Measurements from ENCODE around the gene ASB14. TPM values are rescaled to one million over a fixed set of nuclear protein-coding genes. Genes with fewer than 3 reads are reported as not detected.

ASB14 gene
- polyA plus RNA-seq, 3 donors: not detected

DNA sequence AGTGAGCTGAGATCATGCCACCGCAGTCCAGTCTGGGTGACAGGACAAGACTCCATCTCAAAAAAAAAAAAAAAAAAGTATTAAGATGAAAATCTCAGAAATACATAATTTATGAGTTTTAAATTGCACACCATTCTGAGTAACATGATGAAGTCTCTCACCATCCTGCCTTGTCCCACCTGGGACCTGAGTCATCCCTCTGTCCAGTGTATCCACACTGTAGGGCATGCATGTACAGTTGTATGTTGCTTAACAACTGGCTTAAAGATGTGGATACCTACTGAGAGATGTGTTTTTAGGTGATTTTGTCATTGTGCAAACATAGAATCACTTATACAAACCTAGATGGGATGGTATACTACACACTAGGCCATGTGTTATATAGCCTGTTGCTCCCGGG, 17.1 kb downstream of the ASB14 start:
- TF ChIP-seq, protein P1, sequence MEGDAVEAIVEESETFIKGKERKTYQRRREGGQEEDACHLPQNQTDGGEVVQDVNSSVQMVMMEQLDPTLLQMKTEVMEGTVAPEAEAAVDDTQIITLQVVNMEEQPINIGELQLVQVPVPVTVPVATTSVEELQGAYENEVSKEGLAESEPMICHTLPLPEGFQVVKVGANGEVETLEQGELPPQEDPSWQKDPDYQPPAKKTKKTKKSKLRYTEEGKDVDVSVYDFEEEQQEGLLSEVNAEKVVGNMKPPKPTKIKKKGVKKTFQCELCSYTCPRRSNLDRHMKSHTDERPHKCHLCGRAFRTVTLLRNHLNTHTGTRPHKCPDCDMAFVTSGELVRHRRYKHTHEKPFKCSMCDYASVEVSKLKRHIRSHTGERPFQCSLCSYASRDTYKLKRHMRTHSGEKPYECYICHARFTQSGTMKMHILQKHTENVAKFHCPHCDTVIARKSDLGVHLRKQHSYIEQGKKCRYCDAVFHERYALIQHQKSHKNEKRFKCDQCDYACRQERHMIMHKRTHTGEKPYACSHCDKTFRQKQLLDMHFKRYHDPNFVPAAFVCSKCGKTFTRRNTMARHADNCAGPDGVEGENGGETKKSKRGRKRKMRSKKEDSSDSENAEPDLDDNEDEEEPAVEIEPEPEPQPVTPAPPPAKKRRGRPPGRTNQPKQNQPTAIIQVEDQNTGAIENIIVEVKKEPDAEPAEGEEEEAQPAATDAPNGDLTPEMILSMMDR (IDR thresholded peaks at IDR 0.05): no peak
- Mint-ChIP-seq H3K4me1 (peaks cover 10% of the 10 kb centered on the region), H3K9me3 (peaks cover 0 to 2% (median 0%) of the 10 kb centered on the region in 7 donors), H3K27me3 (ENCODE audit: low read depth in 3 of 3) (no peaks in the 10 kb centered on the region), H3K4me3 (no peak overlapping the region), H3K27ac (no peak overlapping the region), H3K36me3 (peaks cover 32 to 37% of the 10 kb centered on the region in 2 donors)
- no peak for DNase-seq
- H3K79me2 ChIP-seq (ENCODE audit: insufficient read depth, low read length): no peaks in the 10 kb centered on the region
- H3K36me3 ChIP-seq (replicated peaks in 1 of 2; ENCODE audit: control insufficient read depth in 1 of 2, insufficient read depth in 2 of 2, low read length in 2 of 2): peaks cover 29 to 51% of the 10 kb centered on the region in 2 donors
- no peak overlapping the region for H3K4me2 ChIP-seq (replicated peaks; ENCODE audit: extremely low read depth, low read length, poor library complexity, severe bottlenecking)
- no peak overlapping the region for H3K4me3 ChIP-seq (replicated peaks in 1 of 3; ENCODE audit: low read depth in 2 of 3, low read length in 3 of 3)
- no peaks in the 10 kb centered on the region for H4K20me1 ChIP-seq (ENCODE audit: insufficient read depth, low read length)
- no CpG with 5 or more reads among the region's 2 CpGs for WGBS (ENCODE audit: insufficient coverage)
- no peak overlapping the region for H3K9ac ChIP-seq (ENCODE audit: insufficient read depth, low read length, poor library complexity, severe bottlenecking)
- no peak overlapping the region for H3K27ac ChIP-seq (ENCODE audit: low read depth in 1 of 2, low read length in 2 of 2)
- no peaks in the 10 kb centered on the region for H3K27me3 ChIP-seq (ENCODE audit: control insufficient read depth in 2 of 2, insufficient read depth in 2 of 2, low read length in 2 of 2)
- no peaks in the 10 kb centered on the region for H3K9me3 ChIP-seq (replicated peaks in 1 of 2; ENCODE audit: control insufficient read depth in 1 of 2, insufficient read depth in 1 of 2, low read length in 2 of 2)
- peaks cover 5 to 13% of the 10 kb centered on the region in 2 donors for H3K4me1 ChIP-seq (ENCODE audit: control insufficient read depth in 1 of 2, insufficient read depth in 2 of 2, low read length in 2 of 2)
- no peak overlapping the region for H2AFZ ChIP-seq (ENCODE audit: insufficient read depth, low read depth, low read length, poor library complexity, severe bottlenecking)
- intact Hi-C loops (cut with micrococcal nuclease): no loop called here

DNA sequence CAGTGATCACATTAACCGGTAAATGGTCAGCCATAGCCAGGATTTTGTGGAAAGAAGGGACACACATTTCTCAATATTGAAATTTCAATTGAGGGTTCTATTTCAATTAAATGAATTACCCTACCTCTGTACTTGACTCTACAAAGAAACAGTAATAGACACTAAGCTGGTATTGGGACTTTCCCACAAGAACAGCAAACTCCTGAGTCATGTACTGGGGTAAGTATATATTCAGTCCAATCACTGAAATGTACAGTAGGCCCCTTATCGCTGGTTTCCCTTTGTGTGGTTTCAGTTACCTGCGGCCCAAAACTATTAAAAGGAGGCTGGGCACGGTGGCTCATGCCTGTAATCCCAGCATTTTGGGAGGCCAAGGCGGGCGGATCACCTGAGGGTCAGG, 17.6 kb downstream of the ASB14 start:
- no peak for DNase-seq
- Mint-ChIP-seq H3K9me3 (peaks cover 0 to 2% (median 0%) of the 10 kb centered on the region in 7 donors), H3K4me3 (no peak overlapping the region), H3K27me3 (ENCODE audit: low read depth in 3 of 3) (no peaks in the 10 kb centered on the region), H3K4me1 (peaks cover 10% of the 10 kb centered on the region), H3K27ac (no peak overlapping the region), H3K36me3 (peaks cover 37 to 42% of the 10 kb centered on the region in 2 donors)
- Histone ChIP-seq H3K27me3 (ENCODE audit: control insufficient read depth in 2 of 2, insufficient read depth in 2 of 2, low read length in 2 of 2) (no peaks in the 10 kb centered on the region), H3K79me2 (ENCODE audit: insufficient read depth, low read length) (no peaks in the 10 kb centered on the region), H3K4me3 (replicated peaks in 1 of 3; ENCODE audit: low read depth in 2 of 3, low read length in 3 of 3) (no peak overlapping the region), H3K27ac (ENCODE audit: low read depth in 1 of 2, low read length in 2 of 2) (no peak overlapping the region), H3K4me1 (ENCODE audit: control insufficient read depth in 1 of 2, insufficient read depth in 2 of 2, low read length in 2 of 2) (peaks cover 5 to 13% of the 10 kb centered on the region in 2 donors), H3K9ac (ENCODE audit: insufficient read depth, low read length, poor library complexity, severe bottlenecking) (no peak overlapping the region), H3K4me2 (replicated peaks; ENCODE audit: extremely low read depth, low read length, poor library complexity, severe bottlenecking) (no peak overlapping the region), H3K9me3 (replicated peaks in 1 of 2; ENCODE audit: control insufficient read depth in 1 of 2, insufficient read depth in 1 of 2, low read length in 2 of 2) (no peaks in the 10 kb centered on the region), H4K20me1 (ENCODE audit: insufficient read depth, low read length) (no peaks in the 10 kb centered on the region), H3K36me3 (replicated peaks in 1 of 2; ENCODE audit: control insufficient read depth in 1 of 2, insufficient read depth in 2 of 2, low read length in 2 of 2) (peaks cover 35 to 57% of the 10 kb centered on the region in 2 donors), H2AFZ (ENCODE audit: insufficient read depth, low read depth, low read length, poor library complexity, severe bottlenecking) (no peak overlapping the region)
- TF ChIP-seq, protein P1 (IDR thresholded peaks at IDR 0.05): no peak
- WGBS (ENCODE audit: insufficient coverage): 97% methylated on average over 3 of the region's 6 CpGs
- intact Hi-C loops (cut with micrococcal nuclease): no loop called here
